H9 (cell line): ENCODE results near the gene PGBD5. TPM values are rescaled to one million over a fixed set of nuclear protein-coding genes. Genes with fewer than 3 reads are reported as not detected.

Experiments used
- DNase-seq: peaks from one replicate; pipeline ENCODE4 v3.0.0-alpha.2; 2017
- H2AFZ ChIP-seq: one replicate; pipeline ENCODE4 v1.6.1; 2013; ENCODE audit warnings: mild to moderate bottlenecking, low read length, control low read depth, moderate library complexity
- H2AK5ac ChIP-seq: 2 replicates; pipeline ENCODE4 v1.6.1; 2013; ENCODE audit warnings: low read length, control low read depth, mixed read lengths; ENCODE audit not compliant: insufficient read length
- H2BK120ac ChIP-seq: one replicate; pipeline ENCODE4 v1.6.1; 2013; ENCODE audit warnings: low read depth, mild to moderate bottlenecking, low read length, control low read depth, inconsistent platforms; ENCODE audit not compliant: poor library complexity, severe bottlenecking
- H2BK12ac ChIP-seq: 2 replicates; pipeline ENCODE4 v1.6.1; 2013; ENCODE audit warnings: low read length, control low read depth, mixed read lengths, low read depth; ENCODE audit not compliant: insufficient read length
- H2BK15ac ChIP-seq: 2 replicates; pipeline ENCODE4 v1.6.1; 2013; ENCODE audit warnings: low read depth, low read length, control low read depth
- H2BK20ac ChIP-seq: one replicate; pipeline ENCODE4 v1.6.1; 2013; ENCODE audit warnings: low read depth, mild to moderate bottlenecking, low read length, control low read depth, inconsistent platforms; ENCODE audit not compliant: poor library complexity, severe bottlenecking
- H2BK5ac ChIP-seq: 2 replicates; pipeline ENCODE4 v1.6.1; 2013; ENCODE audit warnings: low read length, control low read depth, mixed read lengths; ENCODE audit not compliant: insufficient read length
- H3K14ac ChIP-seq: 2 replicates; pipeline ENCODE4 v1.6.1; 2013; ENCODE audit warnings: low read length, control low read depth; ENCODE audit not compliant: insufficient read depth
- H3K18ac ChIP-seq: 2 replicates; pipeline ENCODE4 v1.6.1; 2013; ENCODE audit warnings: low read depth, mild to moderate bottlenecking, mixed read lengths, low read length, control low read depth; ENCODE audit not compliant: insufficient read length
- H3K23ac ChIP-seq: 2 replicates; pipeline ENCODE4 v1.6.1; 2013; ENCODE audit warnings: low read length, control low read depth, mixed read lengths, low read depth; ENCODE audit not compliant: insufficient read length
- H3K23me2 ChIP-seq: 2 replicates; pipeline ENCODE4 v1.6.1; 2013; ENCODE audit warnings: low read depth, mild to moderate bottlenecking, mixed read lengths, low read length, control low read depth; ENCODE audit not compliant: insufficient read length, poor library complexity, severe bottlenecking
- H3K27ac ChIP-seq: 2 replicates; pipeline ENCODE4 v1.5.1; 2013; ENCODE audit warnings: low read length, control low read depth, mixed read lengths, low read depth; ENCODE audit not compliant: insufficient read length
- H3K27me3 ChIP-seq: 2 replicates; pipeline ENCODE4 v1.6.1; 2013; ENCODE audit warnings: low read length, control low read depth, inconsistent platforms; ENCODE audit not compliant: insufficient read depth
- H3K4ac ChIP-seq: 2 replicates; pipeline ENCODE4 v1.6.1; 2013; ENCODE audit warnings: low read depth, mild to moderate bottlenecking, control low read depth, inconsistent platforms, low read length, moderate library complexity
- H3K4me1 ChIP-seq: 2 replicates; pipeline ENCODE4 v1.6.1; 2013; ENCODE audit warnings: low read length, control low read depth, inconsistent platforms; ENCODE audit not compliant: insufficient read depth
- H3K4me2 ChIP-seq: 2 replicates; pipeline ENCODE4 v1.6.1; 2013; ENCODE audit warnings: low read length, control low read depth, mixed read lengths; ENCODE audit not compliant: insufficient read length, insufficient read depth
- H3K56ac ChIP-seq: 2 replicates; pipeline ENCODE4 v1.6.1; 2013; ENCODE audit warnings: low read depth, mild to moderate bottlenecking, mixed read lengths, low read length, control low read depth; ENCODE audit not compliant: insufficient read length
- H3K79me1 ChIP-seq: 2 replicates; pipeline ENCODE4 v1.6.1; 2013; ENCODE audit warnings: low read depth, mild to moderate bottlenecking, moderate library complexity, low read length, control low read depth, inconsistent platforms; ENCODE audit not compliant: insufficient read depth, poor library complexity, severe bottlenecking
- H3K79me2 ChIP-seq: 2 replicates; pipeline ENCODE4 v1.6.1; 2013; ENCODE audit warnings: low read length, control low read depth, inconsistent platforms; ENCODE audit not compliant: insufficient read depth
- H3K9ac ChIP-seq: 2 replicates; pipeline ENCODE4 v1.6.1; 2013; ENCODE audit warnings: low read length, control low read depth, mixed read lengths; ENCODE audit not compliant: insufficient read length; ENCODE audit errors: extremely low read depth
- H3K9me3 ChIP-seq: one replicate; pipeline ENCODE4 v1.6.1; 2013; ENCODE audit warnings: low read depth, low read length, inconsistent platforms; ENCODE audit not compliant: control insufficient read depth
- H3T11ph ChIP-seq: one replicate; pipeline ENCODE4 v1.6.1; 2013; ENCODE audit warnings: mild to moderate bottlenecking, low read length, control low read depth, inconsistent platforms
- H4K20me1 ChIP-seq: one replicate; pipeline ENCODE4 v1.6.1; 2013; ENCODE audit not compliant: control insufficient read depth, insufficient read length, insufficient read depth
- H4K5ac ChIP-seq: 2 replicates; pipeline ENCODE4 v1.6.1; 2013; ENCODE audit warnings: low read depth, mild to moderate bottlenecking, mixed read lengths, low read length, control low read depth; ENCODE audit not compliant: insufficient read length
- H4K8ac ChIP-seq: replicated peaks from 2 replicates; pipeline ENCODE4 v1.6.1; 2013; ENCODE audit warnings: low read length, control low read depth, mixed read lengths, low read depth; ENCODE audit not compliant: insufficient read length
- H4K91ac ChIP-seq: 2 replicates; pipeline ENCODE4 v1.6.1; 2013; ENCODE audit warnings: low read depth, mild to moderate bottlenecking, moderate library complexity, mixed read lengths, low read length, control low read depth; ENCODE audit not compliant: insufficient read length
- H3K27ac Mint-ChIP-seq, 3 experiments: 2 replicates in 2 of 3; 3 replicates in 1 of 3; pipeline ENCODE4 v1.8.0; 2020 to 2021; ENCODE audit warnings: mixed read lengths in 3 of 3, mild to moderate bottlenecking in 1 of 3, moderate library complexity in 1 of 3
- H3K27me3 Mint-ChIP-seq: 2 replicates; pipeline ENCODE4 v1.8.0; 2021; ENCODE audit warnings: low read depth, mild to moderate bottlenecking, moderate library complexity, mixed read lengths
- H3K36me3 Mint-ChIP-seq, 3 experiments: 2 replicates in 2 of 3; 3 replicates in 1 of 3; pipeline ENCODE4 v1.8.0; 2020 to 2021; ENCODE audit warnings: low read depth in 3 of 3, mixed read lengths in 3 of 3; ENCODE audit not compliant: insufficient read depth in 1 of 3
- H3K4me1 Mint-ChIP-seq, 2 experiments: 2 replicates each; pipeline ENCODE4 v1.8.0; 2020; ENCODE audit warnings: mixed read lengths in 2 of 2
- H3K4me3 Mint-ChIP-seq, 2 experiments: 2 replicates in 1 of 2; 3 replicates in 1 of 2; pipeline ENCODE4 v1.8.0; 2020 to 2021; ENCODE audit warnings: mild to moderate bottlenecking in 2 of 2, mixed read lengths in 2 of 2, moderate library complexity in 1 of 2
- H3K9me3 Mint-ChIP-seq, 2 experiments: 2 replicates in 1 of 2; 3 replicates in 1 of 2; pipeline ENCODE4 v1.8.0; 2020; ENCODE audit warnings: mild to moderate bottlenecking in 2 of 2, mixed read lengths in 2 of 2, moderate library complexity in 1 of 2
- WGBS: extraction: QIAGEN DNeasy Blood & Tissue Kit; methylation state at CpG from one replicate; pipeline ENCODE4 v1.1.7; 2013; ENCODE audit warnings: missing lambda C conversion rate, low lambda C conversion rate, mixed read lengths; ENCODE audit not compliant: insufficient read length; ENCODE audit errors: extremely low coverage; 5-methylcytosine and 5-hydroxymethylcytosine counted together
- total RNA-seq: library from RNA; stranded (reverse); gene quantifications from 2 replicates; pipeline ENCODE4 v1.2.1, GENCODE V29; 2021
- TF ChIP-seq, protein P1 (sequence below): fragments of 200-600 bp; sonication (generic); conservative IDR thresholded peaks from 3 replicates; pipeline ENCODE4 v1.8.0; 2021; ENCODE audit warnings: antibody characterized with exemption, mild to moderate bottlenecking

PGBD5 gene
- total RNA-seq, 1 experiment from 2014 or later = 19.1 TPM

DNA sequence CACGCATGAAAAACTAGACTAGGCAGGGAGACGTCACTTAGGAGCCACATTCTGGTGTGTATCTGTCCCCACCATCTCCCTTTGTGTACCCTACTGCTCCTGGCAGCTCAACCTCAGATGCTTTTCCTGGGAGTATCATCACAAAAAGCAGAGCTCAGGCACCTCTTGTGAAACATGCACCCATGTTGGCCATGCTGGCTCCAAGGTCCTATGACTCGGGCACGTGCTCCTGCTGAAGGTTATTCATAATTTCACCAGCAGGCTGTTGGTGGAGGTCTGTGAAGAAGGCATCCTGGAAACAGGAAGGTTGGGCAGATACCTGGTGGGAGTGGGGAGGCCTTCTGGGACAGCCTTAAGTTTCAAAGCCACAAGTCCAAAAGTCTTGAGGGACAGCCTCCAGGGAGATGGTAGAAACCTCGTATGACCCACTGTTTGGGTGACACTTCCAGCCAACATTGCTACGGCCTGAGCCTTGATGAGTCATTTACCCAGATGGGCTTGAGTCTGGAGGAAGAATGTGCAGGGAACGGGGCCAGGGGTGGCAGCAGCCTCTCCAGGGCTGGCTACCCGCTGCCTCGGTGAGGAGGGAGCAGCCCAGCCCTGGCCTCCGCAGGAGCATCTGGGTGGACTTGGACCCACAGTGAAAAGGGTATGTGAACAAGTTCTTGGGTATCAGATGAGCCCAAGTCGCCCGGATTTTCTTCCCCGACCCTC is 75.8 kb downstream of the PGBD5 start:
- H3K79me2 ChIP-seq = no peaks in the 10 kb centered on the region
- no peak overlapping the region for H2AK5ac ChIP-seq
- H3K4me1 ChIP-seq = no peaks in the 10 kb centered on the region
- Mint-ChIP-seq H3K4me3 (no peak overlapping the region), H3K4me1 (no peaks in the 10 kb centered on the region), H3K27ac (peak overlapping the region in 2 of 3 experiments; percentile 40 to 52; a peak in 2 of 7 replicates), H3K36me3 (peaks cover 10 to 27% (median 13%) of the 10 kb centered on the region in 3 experiments; a peak in 6 of 7 replicates), H3K9me3 (no peaks in the 10 kb centered on the region), H3K27me3 (no peaks in the 10 kb centered on the region)
- TF ChIP-seq, protein P1, sequence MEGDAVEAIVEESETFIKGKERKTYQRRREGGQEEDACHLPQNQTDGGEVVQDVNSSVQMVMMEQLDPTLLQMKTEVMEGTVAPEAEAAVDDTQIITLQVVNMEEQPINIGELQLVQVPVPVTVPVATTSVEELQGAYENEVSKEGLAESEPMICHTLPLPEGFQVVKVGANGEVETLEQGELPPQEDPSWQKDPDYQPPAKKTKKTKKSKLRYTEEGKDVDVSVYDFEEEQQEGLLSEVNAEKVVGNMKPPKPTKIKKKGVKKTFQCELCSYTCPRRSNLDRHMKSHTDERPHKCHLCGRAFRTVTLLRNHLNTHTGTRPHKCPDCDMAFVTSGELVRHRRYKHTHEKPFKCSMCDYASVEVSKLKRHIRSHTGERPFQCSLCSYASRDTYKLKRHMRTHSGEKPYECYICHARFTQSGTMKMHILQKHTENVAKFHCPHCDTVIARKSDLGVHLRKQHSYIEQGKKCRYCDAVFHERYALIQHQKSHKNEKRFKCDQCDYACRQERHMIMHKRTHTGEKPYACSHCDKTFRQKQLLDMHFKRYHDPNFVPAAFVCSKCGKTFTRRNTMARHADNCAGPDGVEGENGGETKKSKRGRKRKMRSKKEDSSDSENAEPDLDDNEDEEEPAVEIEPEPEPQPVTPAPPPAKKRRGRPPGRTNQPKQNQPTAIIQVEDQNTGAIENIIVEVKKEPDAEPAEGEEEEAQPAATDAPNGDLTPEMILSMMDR = no peak
- H3K18ac ChIP-seq = no peak overlapping the region
- no peak for DNase-seq
- H3T11ph ChIP-seq = no peak overlapping the region
- no peak overlapping the region for H2BK5ac ChIP-seq
- no peak overlapping the region for H2BK15ac ChIP-seq
- no peaks in the 10 kb centered on the region for H3K9me3 ChIP-seq
- H3K4me2 ChIP-seq = no peak overlapping the region
- no peak overlapping the region for H3K23ac ChIP-seq
- no peak overlapping the region for H2BK20ac ChIP-seq
- no peak overlapping the region for H3K14ac ChIP-seq
- H2AFZ ChIP-seq = no peak overlapping the region
- no peaks in the 10 kb centered on the region for H3K23me2 ChIP-seq
- no peaks in the 10 kb centered on the region for H4K20me1 ChIP-seq
- H4K91ac ChIP-seq = no peak overlapping the region
- no peak overlapping the region for H3K4ac ChIP-seq
- no peak overlapping the region for H3K56ac ChIP-seq
- WGBS = no CpG with 5 or more reads among the region's 13 CpGs
- no peak overlapping the region for H4K8ac ChIP-seq
- H2BK12ac ChIP-seq = no peak overlapping the region
- H4K5ac ChIP-seq = no peak overlapping the region
- no peak overlapping the region for H3K9ac ChIP-seq
- H2BK120ac ChIP-seq = no peak overlapping the region
- H3K79me1 ChIP-seq = no peaks in the 10 kb centered on the region
- H3K27me3 ChIP-seq = no peaks in the 10 kb centered on the region
- no peak overlapping the region for H3K27ac ChIP-seq
